ENCODE results near the gene GPD2.

The GPD2 gene

GRCh38 chr2:156466739-156467405, 30.7 kb downstream of the GPD2 start:
- H3K9me3 ChIP-seq (ENCODE audit: control insufficient read depth, low read length) = no peaks in the 10 kb centered on the region

GRCh38 chr2:156470975-156471583, 34.9 kb downstream of the GPD2 start:
- no peak overlapping the region for H3K4me3 ChIP-seq (ENCODE audit: low read length)
- H3K9ac ChIP-seq (ENCODE audit: low read length) = no peak overlapping the region
- no peaks in the 10 kb centered on the region for H3K9me3 ChIP-seq (ENCODE audit: control insufficient read depth, low read length)
- peaks cover 50% of the 10 kb centered on the region for H3K4me1 ChIP-seq (ENCODE audit: control insufficient read depth, insufficient read depth, low read length)
- no peaks in the 10 kb centered on the region for H3K36me3 ChIP-seq (ENCODE audit: control insufficient read depth, insufficient read depth, low read length)
- no peaks in the 10 kb centered on the region for H3K27me3 ChIP-seq (ENCODE audit: control insufficient read depth, insufficient read depth, low read length)

More at GRCh38 chr2:156466739-156467405, 30.7 kb downstream of the GPD2 start:
- Histone ChIP-seq H3K4me3 (ENCODE audit: low read length) (no peak overlapping the region), H3K9ac (ENCODE audit: low read length) (no peak overlapping the region), H3K4me1 (ENCODE audit: control insufficient read depth, insufficient read depth, low read length) (peaks cover 55% of the 10 kb centered on the region), H3K36me3 (ENCODE audit: control insufficient read depth, insufficient read depth, low read length) (no peaks in the 10 kb centered on the region), H3K27me3 (ENCODE audit: control insufficient read depth, insufficient read depth, low read length) (no peaks in the 10 kb centered on the region)

- Histone ChIP-seq H3K9me3 (ENCODE audit: control insufficient read depth, low read length) (no peaks in the 10 kb centered on the region), H3K9ac (ENCODE audit: low read length) (no peak overlapping the region), H3K4me3 (ENCODE audit: low read length) (no peak overlapping the region), H3K36me3 (ENCODE audit: control insufficient read depth, insufficient read depth, low read length) (no peaks in the 10 kb centered on the region), H3K27me3 (ENCODE audit: control insufficient read depth, insufficient read depth, low read length) (no peaks in the 10 kb centered on the region), H3K4me1 (ENCODE audit: control insufficient read depth, insufficient read depth, low read length) (peaks cover 44% of the 10 kb centered on the region)
These were observed 35.6 kb downstream of the GPD2 start for GRCh38 chr2:156471762-156472161.

- Histone ChIP-seq H3K4me3 (ENCODE audit: low read length) (no peak overlapping the region), H3K4me1 (ENCODE audit: control insufficient read depth, insufficient read depth, low read length) (peaks cover 35% of the 10 kb centered on the region), H3K9ac (ENCODE audit: low read length) (no peak overlapping the region), H3K27me3 (ENCODE audit: control insufficient read depth, insufficient read depth, low read length) (no peaks in the 10 kb centered on the region), H3K9me3 (ENCODE audit: control insufficient read depth, low read length) (no peaks in the 10 kb centered on the region), H3K36me3 (ENCODE audit: control insufficient read depth, insufficient read depth, low read length) (no peaks in the 10 kb centered on the region)
These were observed 36.5 kb downstream of the GPD2 start for GRCh38 chr2:156472686-156473085.

- Histone ChIP-seq H3K27me3 (ENCODE audit: control insufficient read depth, insufficient read depth, low read length) (no peaks in the 10 kb centered on the region), H3K9ac (ENCODE audit: low read length) (no peak overlapping the region), H3K36me3 (ENCODE audit: control insufficient read depth, insufficient read depth, low read length) (no peaks in the 10 kb centered on the region), H3K4me3 (ENCODE audit: low read length) (no peak overlapping the region), H3K4me1 (ENCODE audit: control insufficient read depth, insufficient read depth, low read length) (peaks cover 28% of the 10 kb centered on the region), H3K9me3 (ENCODE audit: control insufficient read depth, low read length) (no peaks in the 10 kb centered on the region)
These were observed 37.3 kb downstream of the GPD2 start for GRCh38 chr2:156473445-156473844.

GRCh38 chr2:156474401-156474800, 38.2 kb downstream of the GPD2 start:
- Histone ChIP-seq H3K4me3 (ENCODE audit: low read length) (no peak overlapping the region), H3K36me3 (ENCODE audit: control insufficient read depth, insufficient read depth, low read length) (no peaks in the 10 kb centered on the region), H3K9me3 (ENCODE audit: control insufficient read depth, low read length) (no peaks in the 10 kb centered on the region), H3K4me1 (ENCODE audit: control insufficient read depth, insufficient read depth, low read length) (peaks cover 25% of the 10 kb centered on the region), H3K27me3 (ENCODE audit: control insufficient read depth, insufficient read depth, low read length) (no peaks in the 10 kb centered on the region), H3K9ac (ENCODE audit: low read length) (no peak overlapping the region)

GRCh38 chr2:156476021-156476849, 40.1 kb downstream of the GPD2 start:
- Histone ChIP-seq H3K36me3 (ENCODE audit: control insufficient read depth, insufficient read depth, low read length) (no peaks in the 10 kb centered on the region), H3K4me3 (ENCODE audit: low read length) (no peak overlapping the region), H3K9me3 (ENCODE audit: control insufficient read depth, low read length) (no peaks in the 10 kb centered on the region), H3K27me3 (ENCODE audit: control insufficient read depth, insufficient read depth, low read length) (no peaks in the 10 kb centered on the region), H3K9ac (ENCODE audit: low read length) (no peak overlapping the region), H3K4me1 (ENCODE audit: control insufficient read depth, insufficient read depth, low read length) (peaks cover 17% of the 10 kb centered on the region)

GRCh38 chr2:156476850-156477206, 40.6 kb downstream of the GPD2 start:
- H3K4me3 ChIP-seq (ENCODE audit: low read length) = no peak overlapping the region
- no peak overlapping the region for H3K9ac ChIP-seq (ENCODE audit: low read length)
- H3K36me3 ChIP-seq (ENCODE audit: control insufficient read depth, insufficient read depth, low read length) = no peaks in the 10 kb centered on the region
- H3K9me3 ChIP-seq (ENCODE audit: control insufficient read depth, low read length) = no peaks in the 10 kb centered on the region
- H3K4me1 ChIP-seq (ENCODE audit: control insufficient read depth, insufficient read depth, low read length) = peaks cover 11% of the 10 kb centered on the region
- no peaks in the 10 kb centered on the region for H3K27me3 ChIP-seq (ENCODE audit: control insufficient read depth, insufficient read depth, low read length)

GRCh38 chr2:156480376-156480775, 44.2 kb downstream of the GPD2 start:
- Histone ChIP-seq H3K36me3 (ENCODE audit: control insufficient read depth, insufficient read depth, low read length) (no peaks in the 10 kb centered on the region), H3K9ac (ENCODE audit: low read length) (no peak overlapping the region), H3K9me3 (ENCODE audit: control insufficient read depth, low read length) (no peaks in the 10 kb centered on the region), H3K4me1 (ENCODE audit: control insufficient read depth, insufficient read depth, low read length) (no peaks in the 10 kb centered on the region), H3K27me3 (ENCODE audit: control insufficient read depth, insufficient read depth, low read length) (no peaks in the 10 kb centered on the region), H3K4me3 (ENCODE audit: low read length) (no peak overlapping the region)

GRCh38 chr2:156481312-156481711, 45.1 kb downstream of the GPD2 start:
- Histone ChIP-seq H3K4me1 (ENCODE audit: control insufficient read depth, insufficient read depth, low read length) (no peaks in the 10 kb centered on the region), H3K9me3 (ENCODE audit: control insufficient read depth, low read length) (no peaks in the 10 kb centered on the region)

GRCh38 chr2:156483741-156484173, 47.6 kb downstream of the GPD2 start:
- Histone ChIP-seq H3K4me3 (ENCODE audit: low read length) (no peak overlapping the region), H3K9ac (ENCODE audit: low read length) (no peak overlapping the region), H3K9me3 (ENCODE audit: control insufficient read depth, low read length) (no peaks in the 10 kb centered on the region), H3K4me1 (ENCODE audit: control insufficient read depth, insufficient read depth, low read length) (no peaks in the 10 kb centered on the region), H3K36me3 (ENCODE audit: control insufficient read depth, insufficient read depth, low read length) (no peaks in the 10 kb centered on the region), H3K27me3 (ENCODE audit: control insufficient read depth, insufficient read depth, low read length) (no peaks in the 10 kb centered on the region)

More at GRCh38 chr2:156481312-156481711, 45.1 kb downstream of the GPD2 start:
- no peak overlapping the region for H3K4me3 ChIP-seq (ENCODE audit: low read length)
- no peaks in the 10 kb centered on the region for H3K36me3 ChIP-seq (ENCODE audit: control insufficient read depth, insufficient read depth, low read length)
- H3K27me3 ChIP-seq (ENCODE audit: control insufficient read depth, insufficient read depth, low read length) = no peaks in the 10 kb centered on the region
- H3K9ac ChIP-seq (ENCODE audit: low read length) = no peak overlapping the region

GRCh38 chr2:156486147-156486546, 50.0 kb downstream of the GPD2 start:
- Histone ChIP-seq H3K27me3 (ENCODE audit: control insufficient read depth, insufficient read depth, low read length) (no peaks in the 10 kb centered on the region), H3K4me1 (ENCODE audit: control insufficient read depth, insufficient read depth, low read length) (no peaks in the 10 kb centered on the region), H3K36me3 (ENCODE audit: control insufficient read depth, insufficient read depth, low read length) (no peaks in the 10 kb centered on the region), H3K9me3 (ENCODE audit: control insufficient read depth, low read length) (no peaks in the 10 kb centered on the region), H3K9ac (ENCODE audit: low read length) (no peak overlapping the region), H3K4me3 (ENCODE audit: low read length) (no peak overlapping the region)
